ENCODE measurements around the gene IGFALS.

IGFALS gene

GRCh38 chr16:1745181-1745899 is 48.2 kb downstream of the IGFALS start:
- FAIRE-seq: no peak
- no peak for DNase-seq (ENCODE audit: insufficient read length)
- TF ChIP-seq POLR2A (IDR thresholded peaks at IDR 0.05; ENCODE audit: low read depth, low read length) (no peak), TAF1 (IDR thresholded peaks at IDR 0.05; ENCODE audit: borderline replicate concordance, low read depth, low read length) (no peak), POLR2AphosphoS5 (IDR thresholded peaks at IDR 0.05; ENCODE audit: low read depth, low read length) (no peak)

- TF ChIP-seq POLR2AphosphoS5 (IDR thresholded peaks at IDR 0.05; ENCODE audit: low read depth, low read length) (no peak), POLR2A (IDR thresholded peaks at IDR 0.05; ENCODE audit: low read depth, low read length) (no peak), TAF1 (IDR thresholded peaks at IDR 0.05; ENCODE audit: borderline replicate concordance, low read depth, low read length) (no peak)
- no peak for DNase-seq (ENCODE audit: insufficient read length)
- no peak for FAIRE-seq
Observed at GRCh38 chr16:1744338-1744840, 49.1 kb downstream of the IGFALS start.

- FAIRE-seq: no peak
- TF ChIP-seq POLR2AphosphoS5 (IDR thresholded peaks at IDR 0.05; ENCODE audit: low read depth, low read length) (no peak), TAF1 (IDR thresholded peaks at IDR 0.05; ENCODE audit: borderline replicate concordance, low read depth, low read length) (no peak), POLR2A (IDR thresholded peaks at IDR 0.05; ENCODE audit: low read depth, low read length) (no peak)
- DNase-seq (ENCODE audit: insufficient read length): no peak
Observed at GRCh38 chr16:1743376-1744337, 49.8 kb downstream of the IGFALS start.

GRCh38 chr16:1741553-1742165 is 51.8 kb downstream of the IGFALS start:
- DNase-seq (ENCODE audit: insufficient read length) (no peak), FAIRE-seq (no peak)
- TF ChIP-seq POLR2AphosphoS5 (IDR thresholded peaks at IDR 0.05; ENCODE audit: low read depth, low read length) (no peak), TAF1 (IDR thresholded peaks at IDR 0.05; ENCODE audit: borderline replicate concordance, low read depth, low read length) (no peak), POLR2A (IDR thresholded peaks at IDR 0.05; ENCODE audit: low read depth, low read length) (no peak)

- no peak for TF ChIP-seq TAF1 (IDR thresholded peaks at IDR 0.05; ENCODE audit: borderline replicate concordance, low read depth, low read length)
- TF ChIP-seq POLR2AphosphoS5 (IDR thresholded peaks at IDR 0.05; ENCODE audit: low read depth, low read length): no peak
- TF ChIP-seq POLR2A (IDR thresholded peaks at IDR 0.05; ENCODE audit: low read depth, low read length): no peak
- FAIRE-seq: no peak
Observed at GRCh38 chr16:1740781-1741490, 52.6 kb downstream of the IGFALS start.

More at GRCh38 chr16:1740781-1741490, 52.6 kb downstream of the IGFALS start:
- no peak for DNase-seq (ENCODE audit: insufficient read length)
